H1 (cell line): Measurements from ENCODE around the gene PHRF1. TPM values are rescaled to one million over a fixed set of nuclear protein-coding genes. Genes with fewer than 3 reads are reported as not detected.

Experiments used
- CTCF ChIA-PET: fragments of 300-600 bp; sonication (Branson Sonifier 250); formaldehyde crosslinking; loops from one replicate; lab custom pipeline; 2021; ENCODE audit not compliant: partially characterized antibody; lab: Charles Lee
- POLR2A ChIA-PET: fragments of 300-600 bp; sonication (Branson Sonifier 250); formaldehyde crosslinking; loops from one replicate; lab custom pipeline; 2021; ENCODE audit warnings: inconsistent platforms; ENCODE audit not compliant: partially characterized antibody; lab: Charles Lee
- DNase-seq, 2 experiments: peaks; one replicate each; pipeline versions ENCODE4 v3.0.0 to v3.0.0-alpha.2; 2010 to 2022; ENCODE audit warnings: low spot score in 2 of 2, low read depth in 1 of 2, mixed read lengths in 1 of 2
- FAIRE-seq: peaks from 2 replicates; lab custom pipeline; 2011; peaks lifted over from hg19 to GRCh38; lab: Jason Lieb, UNC
- H2AFZ ChIP-seq: 2 replicates; pipeline ENCODE4 v1.8.1; 2012; ENCODE audit warnings: low read length, inconsistent platforms
- H2AK5ac ChIP-seq: 2 replicates; pipeline ENCODE4 v1.6.1; 2013; ENCODE audit warnings: low read depth, low read length
- H2BK120ac ChIP-seq: replicated peaks from 2 replicates; pipeline ENCODE3; 2013; ENCODE audit warnings: low read depth, low read length, inconsistent platforms
- H2BK12ac ChIP-seq: 2 replicates; pipeline ENCODE4 v1.6.1; 2013; ENCODE audit warnings: low read depth, low read length
- H2BK15ac ChIP-seq: 2 replicates; pipeline ENCODE4 v1.6.1; 2013; ENCODE audit warnings: low read length
- H2BK20ac ChIP-seq: 2 replicates; pipeline ENCODE4 v1.6.1; 2013; ENCODE audit warnings: low read length
- H2BK5ac ChIP-seq: 2 replicates; pipeline ENCODE4 v1.6.1; 2013; ENCODE audit warnings: low read depth, low read length
- H3K14ac ChIP-seq: 2 replicates; pipeline ENCODE4 v1.6.1; 2013; ENCODE audit warnings: inconsistent platforms; ENCODE audit not compliant: insufficient read length
- H3K18ac ChIP-seq: 2 replicates; pipeline ENCODE4 v1.6.1; 2013; ENCODE audit warnings: low read length; ENCODE audit errors: extremely low read depth
- H3K23ac ChIP-seq: 2 replicates; pipeline ENCODE4 v1.6.1; 2013; ENCODE audit warnings: inconsistent platforms; ENCODE audit not compliant: insufficient read length
- H3K23me2 ChIP-seq: 2 replicates; pipeline ENCODE4 v1.6.1; 2013; ENCODE audit warnings: low read depth, low read length
- H3K27ac ChIP-seq: 2 replicates; pipeline ENCODE4 v1.6.1; 2011; ENCODE audit warnings: low read depth, low read length, inconsistent platforms
- H3K27me3 ChIP-seq, 4 experiments: replicated peaks in 1 of 4; 1 replicate in 1 of 4; 2 replicates in 3 of 4; pipeline versions ENCODE4 v1.6.1 to v1.8.1; 2011 to 2013; ENCODE audit warnings: low read length in 3 of 4, mild to moderate bottlenecking in 3 of 4, inconsistent platforms in 2 of 4, mixed read lengths in 2 of 4, moderate library complexity in 1 of 4; ENCODE audit not compliant: control insufficient read depth in 3 of 4, insufficient read depth in 3 of 4; ENCODE audit errors: extremely low read depth in 1 of 4
- H3K36me3 ChIP-seq, 4 experiments: 2 replicates each; pipeline versions ENCODE4 v1.6.1 to v1.8.1; 2011 to 2013; ENCODE audit warnings: mild to moderate bottlenecking in 4 of 4, low read length in 3 of 4, moderate library complexity in 2 of 4, control low read depth in 1 of 4, inconsistent platforms in 1 of 4; ENCODE audit not compliant: insufficient read depth in 4 of 4, control insufficient read depth in 2 of 4
- H3K4ac ChIP-seq: replicated peaks from 2 replicates; pipeline ENCODE3; 2013; ENCODE audit warnings: low read length, low read depth, mixed read lengths, inconsistent platforms; ENCODE audit not compliant: insufficient read length
- H3K4me1 ChIP-seq, 4 experiments: replicated peaks in 1 of 4; 1 replicate in 1 of 4; 2 replicates in 3 of 4; pipeline versions ENCODE4 v1.6.1 to v1.8.1; 2011 to 2013; ENCODE audit warnings: low read length in 3 of 4, inconsistent platforms in 2 of 4, mixed read lengths in 1 of 4; ENCODE audit not compliant: insufficient read depth in 4 of 4, control insufficient read depth in 3 of 4
- H3K4me2 ChIP-seq, 2 experiments: 2 replicates each; pipeline versions ENCODE4 v1.6.1 to v1.8.1; 2011 to 2013; ENCODE audit warnings: low read depth in 2 of 2, low read length in 2 of 2, control low read depth in 1 of 2, inconsistent platforms in 1 of 2, mild to moderate bottlenecking in 1 of 2; ENCODE audit not compliant: insufficient read depth in 1 of 2
- H3K4me3 ChIP-seq, 4 experiments: fragments of 200-600, 300-600 bp in 1 of 4; sonication (generic), shearing (Covaris generic), sonication (Bioruptor Twin) in 1 of 4; 2 replicates each; pipeline versions ENCODE4 v1.5.1 to v1.8.1; 2011 to 2016; ENCODE audit warnings: low read length in 4 of 4, low read depth in 3 of 4, control low read depth in 2 of 4, inconsistent platforms in 2 of 4, mild to moderate bottlenecking in 2 of 4, mixed read lengths in 1 of 4, moderate library complexity in 1 of 4; ENCODE audit not compliant: insufficient read depth in 2 of 4; ENCODE audit errors: extremely low read depth in 1 of 4
- H3K56ac ChIP-seq: replicated peaks from 2 replicates; pipeline ENCODE3; 2013; ENCODE audit warnings: low read depth, mild to moderate bottlenecking, mixed read lengths, low read length, inconsistent platforms; ENCODE audit not compliant: insufficient read length
- H3K79me1 ChIP-seq: 2 replicates; pipeline ENCODE4 v1.6.1; 2013; ENCODE audit warnings: low read depth, low read length, control low read depth
- H3K79me2 ChIP-seq, 2 experiments: 2 replicates each; pipeline versions ENCODE4 v1.6.1 to v1.8.1; 2012 to 2013; ENCODE audit warnings: low read length in 2 of 2, mild to moderate bottlenecking in 2 of 2, inconsistent platforms in 1 of 2; ENCODE audit not compliant: insufficient read depth in 2 of 2, control insufficient read depth in 1 of 2
- H3K9ac ChIP-seq, 4 experiments: replicated peaks in 1 of 4; 1 replicate in 1 of 4; 2 replicates in 3 of 4; pipeline versions ENCODE4 v1.6.1 to v1.8.1; 2011 to 2013; ENCODE audit warnings: low read depth in 3 of 4, low read length in 3 of 4, control low read depth in 2 of 4, mild to moderate bottlenecking in 2 of 4, moderate library complexity in 2 of 4, inconsistent platforms in 1 of 4; ENCODE audit errors: extremely low read depth in 1 of 4
- H3K9me3 ChIP-seq, 2 experiments: 2 replicates each; pipeline versions ENCODE4 v1.6.1 to v1.8.1; 2012 to 2013; ENCODE audit warnings: mild to moderate bottlenecking in 2 of 2, moderate library complexity in 2 of 2, control low read depth in 1 of 2, inconsistent platforms in 1 of 2, low read depth in 1 of 2, low read length in 1 of 2, mixed read lengths in 1 of 2; ENCODE audit not compliant: insufficient read depth in 2 of 2
- H4K20me1 ChIP-seq, 2 experiments: replicated peaks in 1 of 2; 2 replicates each; pipeline versions ENCODE3 to v1.8.1; 2011 to 2013; ENCODE audit warnings: inconsistent platforms in 2 of 2, low read length in 2 of 2, mild to moderate bottlenecking in 1 of 2; ENCODE audit not compliant: insufficient read depth in 2 of 2, control insufficient read depth in 1 of 2
- H4K5ac ChIP-seq: 2 replicates; pipeline ENCODE4 v1.6.1; 2013; ENCODE audit warnings: low read length, low read depth, mixed read lengths, inconsistent platforms; ENCODE audit not compliant: insufficient read length
- H4K8ac ChIP-seq: 2 replicates; pipeline ENCODE4 v1.8.0; 2013; ENCODE audit warnings: mild to moderate bottlenecking, moderate library complexity, low read length, inconsistent platforms; ENCODE audit not compliant: insufficient read depth; ENCODE audit errors: extremely low read depth
- H4K91ac ChIP-seq: replicated peaks from 2 replicates; pipeline ENCODE3; 2013; ENCODE audit warnings: low read length, mixed read lengths, inconsistent platforms; ENCODE audit not compliant: insufficient read length
- CHD1 ChIP-seq: IDR thresholded peaks from 2 replicates; pipeline ENCODE4 v1.6.1; 2012; ENCODE audit warnings: low read depth, low read length, improper control_type of control experiment
- KDM1A ChIP-seq: fragments of 200-600, 300-600 bp; sonication (generic); IDR thresholded peaks from 2 replicates; pipeline ENCODE4 v1.7.1; 2016; ENCODE audit warnings: mild to moderate bottlenecking, low read length, borderline replicate concordance
- TEAD4 ChIP-seq: IDR thresholded peaks from 2 replicates; pipeline ENCODE4 v1.6.1; 2012; ENCODE audit warnings: low read depth, low read length, inconsistent platforms, mixed read lengths
- WGBS, 2 experiments: shearing (Covaris generic) in 1 of 2; methylation state at CpG; one replicate each; pipeline versions ENCODE4 v1.1.6 to v1.1.7; 2013 to 2015; ENCODE audit warnings: low lambda C conversion rate in 2 of 2, mixed read lengths in 2 of 2, inconsistent platforms in 1 of 2, low coverage in 1 of 2, missing lambda C conversion rate in 1 of 2; ENCODE audit not compliant: insufficient replicate concordance in 2 of 2, insufficient coverage in 1 of 2, insufficient read length in 1 of 2; ENCODE audit errors: extremely low coverage in 1 of 2, missing lambda C conversion rate in 1 of 2; 5-methylcytosine and 5-hydroxymethylcytosine counted together
- polyA plus RNA-seq, 7 experiments: library from polyadenylated mRNA; depleted of rRNA in 3 of 7; stranded (reverse) in 5 of 7; unstranded in 2 of 7; fragments of >200 nt in 5 of 7; fragments of 200-250 nt in 2 of 7; gene quantifications; 1 replicate in 5 of 7; 2 replicates in 1 of 7; 4 replicates in 1 of 7; pipeline versions ENCODE4 v1.2.1 to v1.2.3, GENCODE V29; 2011 to 2013; ENCODE audit warnings: missing spikeins in 2 of 7, mixed read lengths in 2 of 7
- total RNA-seq: library from RNA; stranded (reverse); fragmentation: NEBNext Ultra II Directional; extraction: Animal tissue kit (Norgen Biotek cat#: 25700); gene quantifications from 2 replicates; pipeline ENCODE4 v1.2.1, GENCODE V29; 2021
- TF ChIP-seq, protein P1 (sequence below): IDR thresholded peaks from 2 replicates; pipeline ENCODE4 v1.6.1; 2011; ENCODE audit warnings: low read depth, mild to moderate bottlenecking, low read length; ENCODE audit not compliant: insufficient read depth

The PHRF1 gene
- total and polyA plus RNA-seq, 2 of the 8 experiments (the other 6 are each of a cell fraction or from before 2014, with no cell fraction given): 13.4 to 37.3 TPM

DNA sequence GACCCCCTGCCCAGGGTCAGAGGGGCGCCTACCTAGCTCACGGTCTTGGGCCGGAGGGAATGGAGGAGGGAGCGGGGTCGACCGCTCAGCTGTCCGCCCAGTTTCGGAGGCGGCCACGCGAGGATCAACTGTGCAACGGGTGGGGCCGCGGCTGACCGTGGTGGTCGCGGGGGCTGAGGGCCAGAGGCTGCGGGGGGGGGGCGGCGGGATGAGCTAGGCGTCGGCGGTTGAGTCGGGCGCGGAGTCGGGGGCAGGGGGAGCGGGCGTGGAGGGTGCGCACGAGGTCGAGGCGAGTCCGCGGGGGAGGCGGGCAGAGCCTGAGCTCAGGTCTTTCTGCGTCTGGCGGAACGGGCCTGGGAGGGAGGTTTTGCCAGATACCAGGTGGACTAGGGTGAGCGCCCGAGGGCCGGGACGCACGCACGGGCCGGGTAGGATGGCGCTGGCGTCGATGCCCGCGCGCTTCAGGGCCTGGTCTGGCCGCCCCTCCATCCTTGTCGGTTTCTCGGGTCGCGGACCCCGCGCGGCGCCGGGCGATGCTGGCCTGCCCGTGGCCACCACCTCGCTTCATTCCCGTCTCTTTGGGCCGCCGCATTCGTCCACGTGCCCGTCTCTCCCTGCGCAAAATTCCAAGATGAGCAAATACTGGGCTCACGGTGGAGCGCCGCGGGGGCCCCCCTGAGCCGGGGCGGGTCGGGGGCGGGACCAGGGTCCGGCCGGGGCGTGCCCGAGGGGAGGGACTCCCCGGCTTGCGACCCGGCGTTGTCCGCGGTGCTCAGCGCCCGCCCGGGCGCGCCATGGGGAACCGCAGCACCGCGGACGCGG lies 60.5 kb downstream of the PHRF1 start, which contains the start of gene DRD4:
TSS of gene DRD4 (plus strand) at position 759 of the 822 bp plus-strand sequence. CDS start at position 795, 36 bp downstream.
- WGBS, 2 experiments: 16% methylated on average over 42 of the region's 100 CpGs; no CpG with 5 or more reads in 1 of the 2 experiments
- no peak for FAIRE-seq
- no peak for TF ChIP-seq CHD1
- TF ChIP-seq, protein P1, sequence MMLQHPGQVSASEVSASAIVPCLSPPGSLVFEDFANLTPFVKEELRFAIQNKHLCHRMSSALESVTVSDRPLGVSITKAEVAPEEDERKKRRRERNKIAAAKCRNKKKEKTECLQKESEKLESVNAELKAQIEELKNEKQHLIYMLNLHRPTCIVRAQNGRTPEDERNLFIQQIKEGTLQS: no peak
- TF ChIP-seq KDM1A: no peak
- no peak for TF ChIP-seq TEAD4

More for the DNA sequence above, 60.5 kb downstream of the PHRF1 start, which contains the start of gene DRD4:
- peaks cover 0 to 30% (median 20%) of the 10 kb centered on the region in 4 experiments; a peak in 6 of 7 replicates for H3K4me1 ChIP-seq
- peak within 1 kb of the TSS; percentile 98; the same call in 1 of the 2 replicates for H2BK15ac ChIP-seq
- peak within 1 kb of the TSS; percentile 99 for H2BK12ac ChIP-seq
- 0 out of 2 replicates have a peak within 1 kb of the TSS, but pooled peaks have one; percentile 75 for H2AK5ac ChIP-seq
- H3K9ac ChIP-seq: peak within 1 kb of the TSS in 3 of 4 experiments; percentile 35 to 56 (median 51); a peak in 5 of 7 replicates
- no peak within 1 kb of the TSS; the same call in 1 of the 2 replicates for H2BK5ac ChIP-seq
- H3K23ac ChIP-seq: no peak within 1 kb of the TSS
- no peak within 1 kb of the TSS for H3K56ac ChIP-seq
- no peak within 1 kb of the TSS for H2BK120ac ChIP-seq
- H2AFZ ChIP-seq: no peak within 1 kb of the TSS
- H3K36me3 ChIP-seq: no peaks in the 10 kb centered on the region
- H3K79me1 ChIP-seq: no peaks in the 10 kb centered on the region
- no peaks in the 10 kb centered on the region for H3K79me2 ChIP-seq
- H4K91ac ChIP-seq: peak within 1 kb of the TSS; percentile 95
- ChIA-PET CTCF (interaction anchor here (0.8 to 1.0 kb wide), 3 partner anchors 9 to 93 kb away, joined by 3 read pairs; no protein-coding TSS in a partner anchor), POLR2A (interaction anchor here (0.8 to 3.6 kb wide), 7 partner anchors 10 to 129 kb away, joined by 3 to 20 read pairs (median 4); partner anchors contain the start of gene SCT)
- peaks cover 0 to 3% of the 10 kb centered on the region in 2 experiments for H4K20me1 ChIP-seq
- H3K18ac ChIP-seq: peak within 1 kb of the TSS; percentile 95
- peak within 1 kb of the TSS; percentile 34 to 60 (median 48) for H3K4me3 ChIP-seq
- no peak within 1 kb of the TSS for H3K14ac ChIP-seq
- H4K8ac ChIP-seq: peak within 1 kb of the TSS; percentile 85
- DNase-seq: peak in 1 of 2 experiments; percentile 75
- 0 out of 2 replicates have a peak within 1 kb of the TSS, but pooled peaks have one; percentile 12 for H3K27ac ChIP-seq
- H3K23me2 ChIP-seq: peaks cover 21% of the 10 kb centered on the region; the same call in 1 of the 2 replicates
- H3K4ac ChIP-seq: peak within 1 kb of the TSS; percentile 46
- H2BK20ac ChIP-seq: peak within 1 kb of the TSS; percentile 93; the same call in 1 of the 2 replicates
- peaks cover 21 to 49% (median 43%) of the 10 kb centered on the region in 4 experiments for H3K27me3 ChIP-seq
- H4K5ac ChIP-seq: no peak within 1 kb of the TSS
- H3K4me2 ChIP-seq: peak within 1 kb of the TSS; percentile 81 to 91
- H3K9me3 ChIP-seq: no peaks in the 10 kb centered on the region
